Hematopoietic multipotent progenitor cell treated with erythropoietin and hydrocortisone succinate and interleukin-3 and kit ligand, for 8 days (in vitro differentiated cells): ENCODE data around the gene SH3BGR.
A peak's percentile ranks its signal among the peaks of the same experiment; 100 is the strongest.
"Not testable (repeated sequence)": the region's sequence is repeated elsewhere in the genome, so short reads cannot be mapped to it uniquely, and the experiment has no call there.

Source experiments
- DNase-seq: peaks from one replicate; pipeline ENCODE4 v3.0.0-alpha.2; 2015

Gene SH3BGR

DNA sequence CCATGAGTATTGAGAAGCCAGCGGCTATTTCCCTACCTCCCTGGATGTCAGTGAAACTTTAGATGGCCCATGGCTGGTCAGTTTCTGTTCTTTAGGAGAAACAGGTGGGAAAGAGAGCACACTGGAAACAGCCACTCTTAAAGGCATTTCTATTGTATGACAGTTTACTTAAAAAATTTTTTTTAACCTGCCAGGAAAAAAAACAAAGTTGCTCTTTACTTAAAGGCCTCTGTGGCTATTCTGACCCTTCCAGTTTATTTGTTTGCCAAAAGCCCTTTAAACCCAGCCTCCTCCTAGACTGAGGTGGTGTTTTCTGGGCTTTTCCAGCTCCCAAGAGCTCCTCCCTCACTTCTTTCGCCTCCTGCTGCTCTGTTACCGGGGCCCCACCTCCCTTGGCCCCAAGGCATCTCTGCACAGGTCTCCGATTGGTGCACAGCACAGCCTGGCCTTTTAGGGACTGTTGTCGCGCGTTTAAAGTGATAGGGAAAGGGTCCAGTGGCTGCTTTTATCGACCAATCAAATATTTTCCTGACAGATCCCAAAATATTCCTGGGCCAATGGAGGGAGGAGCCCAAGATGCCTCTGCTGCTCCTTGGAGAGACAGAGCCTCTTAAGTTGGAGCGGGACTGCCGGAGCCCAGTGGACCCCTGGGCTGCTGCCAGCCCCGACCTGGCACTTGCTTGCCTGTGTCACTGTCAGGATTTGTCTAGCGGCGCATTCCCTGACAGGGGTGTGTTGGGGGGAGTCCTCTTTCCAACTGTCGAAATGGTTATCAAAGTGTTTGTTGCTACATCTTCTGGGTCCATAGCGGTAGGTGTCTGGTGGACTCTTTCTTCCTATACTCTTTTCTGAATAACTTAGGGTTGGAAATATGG is at the start of gene SH3BGR:
SH3BGR (plus strand) TSS at position 639 of the 875 bp plus-strand sequence; CDS start at position 766, 127 bp downstream.
- no peak for DNase-seq

DNA sequence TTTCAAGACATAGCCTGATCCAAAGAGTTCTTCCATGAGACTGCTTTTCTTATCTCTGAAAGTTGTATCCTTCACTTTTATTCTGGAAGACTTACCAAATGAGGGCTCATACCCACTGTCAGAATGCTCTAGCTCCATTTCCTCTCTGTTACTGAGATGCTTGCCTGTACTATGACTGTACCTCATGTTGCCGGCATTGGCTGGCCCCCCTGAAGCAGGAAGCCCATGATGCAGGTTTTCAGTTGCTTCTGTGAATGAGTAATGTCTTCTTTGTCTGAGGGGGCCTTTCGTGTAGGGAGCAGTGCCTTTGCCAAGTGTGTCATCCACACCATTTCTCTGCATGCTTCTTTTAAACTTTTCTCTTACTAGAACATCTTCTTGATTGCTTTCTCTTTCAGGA is 45.7 kb upstream of the SH3BGR start:
- no peak for DNase-seq

DNA sequence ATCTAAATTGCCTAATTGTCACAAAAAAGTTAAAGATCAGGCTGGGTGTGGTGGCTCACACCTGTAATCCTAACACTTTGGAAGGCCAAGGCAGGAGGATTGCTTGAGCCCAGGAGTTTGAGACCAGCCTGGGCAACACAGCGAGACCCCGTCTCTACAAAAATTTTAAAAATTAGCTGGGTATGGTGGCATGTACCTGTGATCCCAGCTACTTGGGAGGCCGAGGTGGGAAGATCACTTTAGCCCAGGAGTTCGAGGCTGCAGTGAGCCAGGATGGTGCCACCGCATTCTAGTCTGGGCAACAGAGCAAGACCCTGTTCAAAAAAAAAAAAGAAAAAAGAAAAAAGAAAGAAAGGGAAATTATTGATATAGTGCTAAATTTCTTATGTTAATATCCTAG is 32.6 kb upstream of the SH3BGR start:
- not testable (repeated sequence) for DNase-seq

DNA sequence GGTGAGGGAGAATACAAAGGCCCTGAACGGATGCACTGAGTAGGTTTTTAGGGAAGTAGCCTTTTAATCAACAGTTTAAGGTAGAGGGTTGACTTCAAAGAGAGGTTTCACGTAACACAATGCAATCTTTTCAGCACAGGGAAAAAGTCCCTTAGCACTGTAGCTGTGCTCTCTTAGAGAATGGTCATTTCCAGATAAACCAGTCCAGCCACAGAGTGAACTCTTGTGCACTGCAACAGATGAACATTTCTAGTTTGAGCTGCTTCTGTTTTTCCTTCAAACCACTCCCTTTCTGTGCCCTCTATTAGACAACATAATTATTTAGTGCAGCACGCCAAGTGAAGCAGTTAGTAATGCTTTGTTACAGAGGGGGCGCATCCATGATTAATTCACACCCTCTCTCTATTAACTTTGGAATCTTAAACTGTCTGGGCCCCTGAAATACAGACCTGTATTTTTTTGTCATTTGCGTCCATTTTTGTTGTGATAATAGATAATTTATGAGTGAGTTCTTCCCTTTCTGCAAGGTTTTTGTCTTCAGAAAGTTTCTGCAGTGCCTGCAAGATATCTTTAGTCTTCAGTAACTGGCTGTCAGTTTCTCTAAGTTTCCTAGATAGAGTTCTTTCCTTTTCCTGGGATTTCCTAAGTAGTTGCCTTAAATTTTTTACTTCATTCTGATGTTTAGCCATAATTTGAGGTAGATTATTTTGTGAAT is 29.1 kb upstream of the SH3BGR start:
- no peak for DNase-seq

DNA sequence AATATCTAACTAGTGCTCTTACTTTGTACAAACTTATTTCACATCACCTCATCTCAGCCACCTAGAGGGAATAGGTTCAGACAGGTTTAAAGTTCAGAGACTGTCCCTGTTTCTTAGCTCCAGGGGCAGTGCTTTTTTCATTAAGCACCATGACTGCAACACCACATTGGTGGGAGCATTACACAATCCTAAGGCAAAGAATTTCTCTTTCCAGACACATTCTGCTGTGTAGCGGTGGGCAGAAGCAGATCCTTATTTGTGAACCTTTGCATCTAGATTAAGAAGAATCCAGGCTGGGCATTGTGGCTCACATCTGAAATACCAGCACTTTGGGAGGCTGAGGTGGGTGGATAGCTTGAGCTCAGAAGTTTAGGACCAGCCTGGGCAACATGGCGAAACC is 22.3 kb upstream of the SH3BGR start:
- no peak for DNase-seq

DNA sequence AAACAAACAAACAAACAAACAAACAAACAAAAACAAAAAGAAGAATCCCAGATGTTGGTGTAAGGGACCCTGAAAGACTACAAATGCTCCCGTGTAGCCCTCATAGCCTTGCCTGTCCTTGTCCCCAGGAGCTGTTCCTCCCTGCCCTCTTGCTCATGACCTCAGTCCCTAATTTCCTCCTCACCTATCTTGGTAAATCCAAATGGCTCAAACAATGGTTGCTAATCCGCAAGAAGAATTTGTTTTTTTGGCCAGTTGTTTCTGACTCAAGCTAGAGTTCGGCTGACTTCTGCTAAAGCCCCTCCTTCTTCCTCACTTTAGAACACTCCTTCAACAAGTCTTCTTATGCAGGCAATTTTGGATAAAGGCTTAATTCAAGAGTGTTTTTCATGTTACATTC is 21.8 kb upstream of the SH3BGR start:
- DNase-seq: no peak

DNA sequence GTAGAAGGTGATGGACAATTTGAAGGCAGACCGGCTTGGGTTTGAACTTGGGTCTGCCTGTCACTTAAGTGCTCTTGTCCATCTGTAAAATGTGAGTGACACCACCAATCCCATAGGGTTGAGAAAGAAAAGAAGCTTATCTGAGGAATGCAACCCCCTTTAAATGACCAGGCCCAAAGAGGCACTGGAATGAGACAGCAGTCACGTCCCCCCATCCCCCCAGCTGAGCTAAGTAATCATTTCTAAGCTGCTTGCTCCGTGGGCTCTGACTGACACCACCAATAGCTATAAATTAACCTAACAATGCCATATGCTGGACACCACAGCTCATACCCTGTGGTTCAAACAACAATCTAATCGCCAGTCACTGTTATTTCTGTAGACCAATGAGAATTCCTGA is 21.3 kb upstream of the SH3BGR start:
- no peak for DNase-seq

DNA sequence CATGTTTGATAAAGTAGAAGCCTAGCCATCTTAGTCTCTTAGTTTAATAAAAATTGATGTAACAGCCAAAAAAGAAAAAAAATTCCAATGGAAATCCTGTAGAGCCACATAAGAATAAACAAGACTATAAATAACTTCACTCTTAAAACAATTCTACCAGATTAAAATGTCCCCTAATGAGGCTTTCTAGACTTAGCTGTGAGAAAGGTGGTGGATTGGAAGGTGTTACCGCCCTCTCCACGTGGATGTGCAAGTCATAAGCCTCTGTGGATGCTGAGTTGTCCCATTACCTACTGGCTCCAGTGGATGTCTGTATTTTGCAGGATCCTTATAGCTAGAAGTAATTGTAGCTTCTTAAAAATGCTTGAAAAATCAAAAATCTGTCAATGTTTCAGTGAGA is 20.8 kb upstream of the SH3BGR start:
- DNase-seq: no peak

DNA sequence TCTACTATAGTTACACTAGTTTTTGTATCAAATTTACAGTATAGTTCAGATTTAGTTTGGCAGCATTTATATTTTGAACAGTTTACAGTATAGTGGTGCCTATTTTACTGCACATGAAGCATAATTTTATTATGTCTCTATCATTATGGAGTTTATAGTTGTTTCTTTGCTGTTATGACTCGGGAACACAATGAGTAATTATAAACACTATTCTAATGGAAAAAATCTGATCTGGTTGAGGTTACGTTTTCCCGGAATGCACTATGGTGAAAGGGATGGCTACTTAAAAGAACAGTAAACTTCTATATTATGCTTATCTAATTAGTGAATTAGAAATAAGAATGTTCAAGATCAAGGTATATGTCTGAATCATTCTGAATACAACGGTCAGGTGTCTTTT is 16.8 kb upstream of the SH3BGR start:
- no peak for DNase-seq

DNA sequence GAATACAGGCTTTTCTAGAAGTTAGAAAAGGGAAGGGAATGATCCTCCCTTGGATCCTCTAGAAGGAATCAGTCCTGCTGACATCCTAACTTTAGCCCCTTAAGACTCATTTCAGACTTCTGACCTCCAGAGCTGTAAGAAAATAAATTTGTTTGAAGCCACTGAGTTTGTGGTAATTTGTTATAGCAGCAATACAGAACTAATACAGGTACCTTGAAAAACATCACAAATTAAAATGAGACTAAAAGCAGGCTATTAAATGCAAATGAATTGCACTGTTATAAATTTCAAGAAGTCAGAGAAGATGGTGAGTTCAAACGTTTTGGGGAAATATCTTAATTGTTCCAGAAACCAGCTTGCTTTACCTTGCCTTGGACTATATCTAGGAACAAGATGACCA is 12.5 kb upstream of the SH3BGR start:
- no peak for DNase-seq

DNA sequence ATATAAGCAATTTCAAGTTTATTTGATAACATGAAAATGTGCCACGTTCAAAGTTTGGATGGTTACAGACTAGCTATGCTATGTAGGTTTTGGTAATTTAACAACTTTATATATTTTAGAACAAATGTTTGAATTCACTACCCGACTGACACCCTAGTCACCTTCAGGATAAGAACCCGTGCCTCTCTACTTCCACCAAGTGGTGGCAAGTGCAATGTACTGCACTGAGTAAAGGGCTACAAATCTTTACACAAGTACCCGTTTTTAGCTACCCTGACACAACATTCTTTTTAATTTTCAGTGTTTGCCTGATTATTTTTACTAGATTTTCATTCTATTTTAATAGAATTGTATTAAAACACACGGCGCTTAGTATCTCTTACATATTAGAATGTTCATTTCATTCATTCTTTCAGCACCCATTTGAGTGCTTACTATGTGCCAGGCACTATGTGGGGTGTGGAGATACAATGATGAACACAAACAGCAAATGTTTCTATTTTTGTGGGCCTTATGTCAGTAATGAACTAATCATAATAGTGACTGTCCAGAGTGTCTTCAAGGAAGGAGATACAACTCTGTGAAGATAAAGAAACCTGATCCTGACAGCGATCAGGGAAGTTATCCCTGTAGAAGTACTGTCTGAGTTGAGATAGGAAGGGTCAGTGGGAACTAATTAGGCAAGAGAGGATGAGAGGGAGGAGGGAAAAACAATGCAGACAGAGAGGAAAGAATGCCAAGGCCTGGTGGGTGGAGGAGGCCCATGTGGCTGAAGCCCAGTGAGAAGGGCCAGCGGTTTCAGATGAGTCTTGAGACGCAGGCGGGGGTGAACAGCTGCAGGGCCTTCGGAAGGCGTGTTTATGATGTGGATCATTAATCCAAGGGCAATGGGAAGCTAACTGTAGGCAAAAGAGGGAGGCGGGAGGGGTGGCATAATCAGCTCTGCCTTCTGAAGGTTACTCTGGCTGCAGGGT is 10.0 kb upstream of the SH3BGR start:
- peak; percentile 67 for DNase-seq

DNA sequence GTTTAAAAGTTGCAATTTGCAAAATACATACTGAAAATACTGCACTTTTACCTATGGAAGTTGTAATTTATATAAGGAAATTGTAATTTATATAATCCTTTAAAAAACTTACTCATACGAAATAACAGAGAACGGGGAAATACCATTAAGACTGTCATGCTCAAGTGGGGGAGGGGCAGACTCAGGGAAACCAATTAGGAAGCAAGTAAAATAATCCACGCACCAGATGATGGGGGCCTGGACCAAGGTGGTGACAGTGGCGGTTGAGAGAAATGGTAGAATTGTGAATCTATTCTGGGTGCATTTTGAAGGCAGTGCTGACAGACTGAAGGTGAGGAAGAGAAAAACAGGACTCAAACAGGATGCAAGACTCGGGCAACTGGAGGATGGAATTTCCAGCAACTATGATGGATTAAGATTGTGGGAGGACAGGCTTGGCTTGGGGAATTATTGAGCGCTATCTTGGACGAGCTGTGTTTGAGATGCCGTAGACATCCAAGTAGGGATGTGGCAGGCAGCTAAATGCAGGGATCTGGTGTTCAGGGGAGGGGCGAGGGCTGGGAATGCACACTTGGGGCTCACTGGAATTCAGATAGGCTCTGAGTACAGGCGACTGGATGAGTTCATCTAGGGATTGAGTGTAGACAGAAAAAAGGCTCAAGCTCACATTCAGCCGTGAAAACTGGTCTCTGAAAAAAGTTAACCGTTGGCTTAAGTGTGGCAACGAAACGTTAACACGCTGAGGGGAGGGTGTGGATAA is 7.2 kb upstream of the SH3BGR start:
- no peak for DNase-seq

DNA sequence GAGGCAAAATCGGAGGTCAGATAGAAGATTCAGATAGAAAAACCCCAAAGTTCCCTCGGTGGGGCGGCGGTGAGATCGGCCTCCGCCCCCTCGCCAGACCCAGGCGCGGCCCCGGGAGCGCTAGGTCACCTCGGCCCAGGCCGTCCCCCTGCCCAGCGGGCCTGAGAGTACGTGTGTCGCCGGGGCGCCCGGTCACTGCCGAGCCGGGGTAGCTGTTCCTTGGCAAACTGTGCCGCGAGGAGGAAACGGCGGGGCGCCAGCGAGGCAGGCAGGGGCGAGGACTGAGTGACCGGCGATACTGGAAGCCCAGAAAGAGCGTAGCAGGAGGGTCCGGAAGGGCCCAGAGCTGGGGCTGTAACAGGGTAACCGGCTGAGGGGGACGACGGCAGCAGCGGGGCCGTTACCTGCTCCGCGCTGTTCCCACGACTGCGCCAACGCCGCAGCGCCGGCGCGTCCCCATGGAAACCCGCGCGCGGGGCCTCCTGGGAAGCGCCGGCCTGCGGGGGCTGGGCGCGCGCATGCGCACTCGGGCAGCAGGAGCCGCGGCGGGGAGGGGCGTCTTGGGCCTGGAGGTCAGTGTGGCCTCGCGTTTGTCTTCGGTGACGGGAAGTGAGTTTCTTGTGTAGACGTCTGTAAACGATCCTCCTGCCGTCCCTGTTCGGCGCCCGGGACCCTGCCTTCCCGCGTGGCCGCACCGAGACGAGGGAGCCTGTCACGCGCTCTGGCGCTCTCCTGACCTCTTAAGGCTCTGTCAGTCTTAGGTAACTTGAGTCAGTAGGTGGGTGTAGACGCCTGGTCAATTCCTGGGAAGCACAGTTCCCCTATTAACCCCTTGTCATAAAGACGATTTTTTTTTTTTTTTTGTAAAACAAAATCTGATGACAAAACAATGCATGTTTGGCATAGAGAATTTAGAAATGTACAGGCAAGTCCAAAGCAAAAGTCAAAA is 6.2 kb upstream of the SH3BGR start, which contains the start of gene LCA5L:
LCA5L (minus strand) TSS at position 458 of the 949 bp plus-strand sequence. CDS start 17,285 bp downstream, outside the sequence.
- peak; percentile 89 for DNase-seq

DNA sequence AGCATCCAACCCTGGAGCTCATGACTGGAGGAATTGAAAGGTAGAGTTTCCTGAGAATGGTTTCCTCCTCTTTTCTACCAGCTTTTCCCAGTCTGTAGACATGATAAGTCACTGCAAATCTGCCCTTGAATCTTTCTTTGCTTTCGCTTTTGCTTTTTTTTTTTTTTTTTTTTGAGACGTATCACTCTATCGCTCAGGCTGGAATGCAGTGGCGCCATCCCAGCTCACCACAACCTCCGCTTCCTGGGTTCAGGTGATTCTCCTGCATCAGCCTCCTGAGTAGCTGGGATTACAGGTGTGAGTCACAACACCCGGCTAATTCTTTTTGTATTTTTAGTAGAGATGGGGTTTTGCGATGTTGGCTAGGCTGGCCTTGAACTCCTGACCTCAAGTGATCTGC is 4.5 kb upstream of the SH3BGR start:
- DNase-seq: no peak

DNA sequence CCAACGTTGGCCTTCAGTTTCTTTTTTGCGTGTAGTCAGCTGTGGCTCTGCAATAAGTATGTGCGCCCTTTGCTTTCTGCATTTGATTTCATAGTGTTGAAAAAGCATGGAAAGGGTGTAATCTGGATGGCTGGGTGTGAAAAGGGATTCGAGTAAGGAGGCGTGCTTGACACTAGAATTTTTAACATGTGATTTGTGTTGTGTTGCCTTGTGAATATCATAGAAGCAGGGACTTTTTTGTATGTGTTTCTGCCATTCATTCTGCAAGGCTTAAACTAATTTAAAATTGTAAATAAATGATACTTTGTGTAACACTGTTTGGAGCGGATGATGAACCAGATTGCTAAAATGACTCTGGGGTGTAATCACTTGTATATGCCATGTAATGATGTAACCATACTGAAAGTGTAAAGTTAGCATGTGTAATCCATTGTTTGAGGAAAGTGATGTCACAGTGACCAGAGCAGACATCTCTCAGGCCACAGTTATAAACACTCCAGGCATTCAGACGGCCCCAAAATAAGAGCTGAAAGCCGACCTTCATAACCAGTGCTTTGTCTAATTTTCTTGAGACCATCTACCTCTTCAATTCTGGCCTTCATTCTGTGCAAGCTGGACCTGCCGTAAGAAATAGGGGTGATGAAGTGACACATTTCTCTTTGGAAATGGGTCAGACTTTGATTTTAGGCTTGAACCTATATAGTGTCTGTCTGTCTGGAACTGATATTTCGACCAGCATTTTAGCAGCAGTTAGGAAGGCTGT is 618 bp downstream of the SH3BGR start:
- no peak for DNase-seq

DNA sequence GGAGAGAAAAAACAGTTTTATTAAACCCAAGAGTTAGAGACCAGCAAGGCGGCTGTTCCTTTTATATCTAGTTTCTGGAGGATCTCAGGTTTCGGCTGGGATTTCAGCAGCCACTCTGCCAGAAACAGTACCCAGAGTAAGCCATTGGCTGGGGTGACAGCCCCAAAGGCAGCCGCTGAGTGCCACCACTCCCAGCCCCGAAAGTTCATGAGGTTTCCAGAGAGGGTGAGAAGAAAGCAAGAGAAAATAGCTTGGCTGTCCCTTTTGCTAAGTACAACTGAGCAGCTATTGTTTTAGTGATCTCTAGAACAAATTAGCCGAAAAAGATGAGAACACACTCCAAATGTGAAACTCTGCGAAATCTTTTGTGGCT is 1.2 kb downstream of the SH3BGR start:
- no peak for DNase-seq

DNA sequence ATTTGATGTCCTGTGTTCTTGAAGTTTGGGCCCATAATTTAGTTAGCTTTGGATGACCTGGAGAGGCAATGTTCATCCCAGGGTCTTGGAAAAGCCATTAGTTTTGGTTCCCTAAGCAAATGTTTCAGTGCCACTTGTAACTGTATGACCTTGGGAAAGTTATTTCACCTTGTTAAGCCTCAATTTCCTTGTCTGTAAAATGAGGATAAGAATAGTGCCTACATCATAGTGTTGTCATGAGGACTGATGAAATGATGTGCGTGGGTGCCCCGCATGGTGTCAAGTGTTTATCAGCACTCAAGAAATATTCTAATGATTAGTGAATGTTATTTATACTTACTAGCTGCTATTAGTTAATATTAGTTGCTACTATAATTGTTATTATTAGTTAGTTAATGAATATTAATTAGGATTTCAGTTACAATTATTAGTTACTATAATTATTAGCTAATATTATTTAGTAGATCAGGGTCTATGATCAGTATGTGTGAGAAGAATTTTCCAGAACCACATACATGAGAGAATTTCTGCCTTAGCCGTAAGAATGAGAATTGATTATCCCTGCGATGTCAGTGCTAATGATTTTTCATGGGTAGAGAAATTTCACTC is 1.9 kb downstream of the SH3BGR start:
- no peak for DNase-seq

DNA sequence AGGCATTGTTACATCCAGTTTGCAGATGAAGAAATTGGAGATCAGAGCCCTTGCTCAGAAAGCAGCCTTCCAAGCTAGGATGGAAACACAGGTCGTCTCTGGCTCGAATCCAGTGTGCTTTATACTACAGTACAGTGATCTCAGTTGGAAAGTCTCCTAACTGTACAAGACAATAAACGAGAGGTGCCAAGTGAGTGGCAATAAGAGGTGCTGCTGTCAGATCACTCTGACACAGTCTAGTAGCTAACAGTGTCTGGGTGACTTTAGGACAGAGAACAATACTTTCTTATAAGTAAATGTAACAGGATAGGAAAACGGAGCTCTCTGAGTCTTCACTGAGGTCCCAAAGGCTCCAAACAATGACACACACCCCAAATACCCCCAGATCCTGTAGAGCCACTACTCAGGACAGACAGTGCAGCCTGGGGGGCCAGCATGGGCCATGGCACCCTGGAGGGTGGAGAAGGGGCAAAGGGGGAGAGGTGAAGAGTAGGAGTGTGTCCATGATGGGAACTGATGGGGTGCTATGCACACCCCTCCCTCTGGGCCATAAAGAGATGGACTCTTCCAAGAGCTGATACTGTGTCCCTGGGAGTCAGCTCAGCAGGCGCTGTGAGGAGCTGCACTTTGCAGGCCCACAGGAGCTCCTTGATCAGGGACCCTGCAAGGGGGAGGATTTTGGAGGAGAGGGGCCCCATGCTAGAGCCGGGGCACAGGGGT is 3.3 kb downstream of the SH3BGR start:
- no peak for DNase-seq

DNA sequence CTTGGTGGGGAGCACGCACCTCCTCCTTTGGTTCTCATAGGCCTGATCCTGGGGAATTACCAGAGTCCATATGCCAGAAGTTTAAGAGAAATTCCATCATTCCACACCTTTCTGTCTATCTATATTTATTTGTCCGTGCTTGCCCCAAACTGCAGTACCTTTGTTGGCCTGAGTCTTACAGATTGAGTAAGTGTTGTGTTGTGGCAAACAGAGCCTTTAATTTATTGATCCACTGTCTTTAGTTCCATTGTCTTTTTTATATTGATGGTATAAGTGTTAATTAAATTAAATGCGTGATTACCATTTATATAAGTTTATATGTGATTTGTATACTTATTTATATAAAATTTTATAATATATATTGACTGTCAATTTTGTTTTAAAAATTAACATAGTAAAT is 4.9 kb downstream of the SH3BGR start:
- no peak for DNase-seq
